ENCODE data around the gene PRKAR2B. TPM values are rescaled to one million over a fixed set of nuclear protein-coding genes. Genes with fewer than 3 reads are reported as not detected.
A peak's percentile ranks its signal among the peaks of the same experiment; 100 is the strongest.

The PRKAR2B gene
- 0.06 and 0.26 TPM in 2 replicates for total RNA-seq (2014; rRNA removed)
- 0.07 TPM for polyA plus RNA-seq (2012)

DNA sequence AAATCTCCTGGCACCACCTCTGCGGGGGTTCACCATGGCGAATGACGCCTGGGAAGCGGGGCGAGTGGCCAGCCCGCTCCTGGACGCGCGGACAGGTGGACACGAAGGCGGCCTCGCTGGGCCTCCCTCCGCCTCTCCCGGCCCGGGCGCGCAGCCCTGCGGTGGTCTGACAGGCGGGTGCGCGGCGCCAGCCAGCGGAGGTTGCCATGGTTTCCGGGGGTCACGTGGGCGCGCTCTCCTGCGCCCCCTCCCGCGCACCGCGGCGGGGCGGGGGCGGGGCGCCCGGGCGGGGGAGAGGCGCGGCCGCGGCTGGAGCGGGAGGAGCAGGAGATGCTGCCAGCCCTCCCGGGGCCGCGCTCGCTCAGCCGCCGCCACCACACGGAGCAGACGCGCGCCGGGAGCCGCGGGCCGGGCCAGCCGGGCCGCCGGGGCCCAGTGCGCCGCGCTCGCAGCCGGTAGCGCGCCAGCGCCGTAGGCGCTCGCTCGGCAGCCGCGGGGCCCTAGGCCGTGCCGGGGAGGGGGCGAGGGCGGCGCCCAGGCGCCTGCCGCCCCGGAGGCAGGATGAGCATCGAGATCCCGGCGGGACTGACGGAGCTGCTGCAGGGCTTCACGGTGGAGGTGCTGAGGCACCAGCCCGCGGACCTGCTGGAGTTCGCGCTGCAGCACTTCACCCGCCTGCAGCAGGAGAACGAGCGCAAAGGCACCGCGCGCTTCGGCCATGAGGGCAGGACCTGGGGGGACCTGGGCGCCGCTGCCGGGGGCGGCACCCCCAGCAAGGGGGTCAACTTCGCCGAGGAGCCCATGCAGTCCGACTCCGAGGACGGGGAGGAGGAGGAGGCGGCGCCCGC is at the start of gene PRKAR2B:
Gene PRKAR2B, plus strand, starts transcription at position 359 of the 848 bp plus-strand sequence. Its CDS starts 203 bp downstream, at position 562.
- DNase-seq (ENCODE audit: low read depth), result peak; percentile 39

DNA sequence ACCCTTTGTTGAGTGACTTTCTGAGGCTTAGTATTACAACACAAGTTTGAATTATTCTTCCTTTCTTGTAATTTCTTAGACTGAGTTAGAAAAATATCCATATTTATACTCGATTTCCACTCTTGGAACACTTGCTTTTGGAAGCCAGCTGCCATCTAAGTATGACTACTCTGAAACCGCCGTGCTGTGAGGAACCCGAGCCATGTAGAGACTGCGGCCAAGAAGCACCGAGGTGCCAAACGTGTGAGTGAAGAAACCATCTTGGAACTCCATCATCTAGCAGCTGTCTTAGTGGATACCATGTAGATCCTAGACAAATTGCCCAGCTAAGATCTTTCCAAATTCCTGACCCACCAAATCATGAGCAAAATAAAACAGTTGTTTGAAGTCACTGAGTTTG is 49.7 kb upstream of the PRKAR2B start:
- no peak for DNase-seq (ENCODE audit: low read depth)

DNA sequence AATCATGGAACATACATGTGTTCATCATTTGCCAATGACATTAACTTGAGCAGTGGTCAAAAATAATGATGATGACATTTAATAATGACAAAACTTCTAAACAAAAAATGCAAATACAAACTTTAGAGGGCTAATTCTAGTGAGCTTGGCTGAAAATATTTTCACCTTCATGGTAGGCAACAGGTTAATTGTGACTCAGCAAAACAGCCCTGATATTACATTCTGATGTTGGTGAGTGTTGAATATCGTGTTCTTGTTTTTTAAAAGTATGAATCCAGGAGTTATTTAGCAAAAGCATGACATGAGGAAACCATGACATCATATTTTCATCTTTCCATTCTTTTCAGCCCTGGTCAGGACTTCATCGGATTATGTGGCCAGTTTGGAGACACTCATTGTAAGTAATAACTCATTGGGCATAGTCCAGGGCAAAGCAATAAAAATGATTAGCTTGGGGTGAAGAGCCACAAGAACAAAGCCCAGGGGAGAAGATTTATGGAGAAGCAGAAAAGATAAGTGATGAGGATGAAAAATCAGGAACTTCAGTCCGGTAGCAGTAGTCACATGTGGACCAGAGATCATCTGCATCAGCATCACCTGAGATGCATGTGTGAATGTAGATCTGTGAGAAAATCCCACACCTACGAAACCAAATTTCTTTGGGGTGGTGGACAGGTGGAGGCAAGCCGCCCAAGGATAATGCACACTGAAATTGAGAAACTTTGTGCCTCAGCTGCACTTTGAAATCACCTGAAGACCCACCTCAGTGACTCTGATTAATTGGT is 46.8 kb upstream of the PRKAR2B start:
- DNase-seq (ENCODE audit: low read depth), result no peak

DNA sequence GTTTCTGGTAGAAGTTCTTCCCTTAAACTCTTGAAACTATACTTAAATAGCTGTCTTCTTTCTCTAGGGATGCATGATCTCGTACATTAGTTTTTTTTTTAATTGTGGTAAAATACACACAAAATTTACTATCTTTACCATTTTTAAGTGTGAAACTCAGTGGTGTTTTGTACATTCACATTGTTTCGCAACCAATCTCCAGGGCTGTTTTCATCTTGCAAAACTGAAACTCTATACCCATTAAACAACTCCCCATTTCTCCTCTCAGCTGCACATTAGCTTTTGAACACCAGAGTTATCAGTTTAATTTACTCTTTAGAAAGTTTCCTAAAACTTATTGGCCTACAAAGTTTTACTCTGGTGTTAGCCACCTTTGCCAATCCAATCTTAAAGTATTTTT is 45.5 kb upstream of the PRKAR2B start:
- no peak for DNase-seq (ENCODE audit: low read depth)

DNA sequence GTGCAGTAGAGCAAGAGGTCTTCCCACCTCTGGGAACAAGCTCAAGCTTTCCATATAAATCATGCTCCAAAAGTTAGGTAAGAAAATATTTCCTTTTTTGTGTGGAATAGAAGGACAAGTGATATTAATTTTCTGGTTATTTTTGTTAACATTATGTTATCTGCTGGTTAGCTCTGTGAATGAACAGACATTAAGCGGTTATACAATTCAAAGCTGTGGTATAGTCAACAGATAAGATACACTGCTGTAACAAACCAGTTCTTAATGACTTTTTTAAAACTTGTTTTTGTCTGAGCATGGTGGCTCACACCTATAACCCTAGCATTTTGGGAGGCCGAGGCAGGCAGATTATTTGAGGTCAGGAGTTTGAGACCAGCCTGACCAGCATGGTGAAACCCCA is 43.0 kb upstream of the PRKAR2B start:
- DNase-seq (ENCODE audit: low read depth), result no peak

DNA sequence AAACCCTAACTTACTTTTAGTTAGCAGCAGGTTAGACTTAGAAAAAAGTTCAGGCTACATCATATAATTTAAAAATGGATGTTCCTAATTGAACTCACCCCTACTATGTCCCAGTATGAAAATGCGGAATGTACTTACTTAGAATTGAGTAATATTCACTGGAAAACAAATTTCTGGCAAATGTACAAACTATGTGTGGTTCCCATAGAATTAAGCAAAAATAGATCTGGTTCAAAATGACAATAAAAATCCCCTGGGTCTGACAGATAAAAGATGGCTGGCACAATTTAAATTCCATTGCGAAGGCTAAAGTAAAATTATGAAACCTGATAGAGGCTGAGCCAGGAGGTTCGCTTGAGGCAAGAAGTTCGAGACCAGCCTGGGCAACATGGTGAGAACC is 42.4 kb upstream of the PRKAR2B start:
- DNase-seq (ENCODE audit: low read depth), result no peak

DNA sequence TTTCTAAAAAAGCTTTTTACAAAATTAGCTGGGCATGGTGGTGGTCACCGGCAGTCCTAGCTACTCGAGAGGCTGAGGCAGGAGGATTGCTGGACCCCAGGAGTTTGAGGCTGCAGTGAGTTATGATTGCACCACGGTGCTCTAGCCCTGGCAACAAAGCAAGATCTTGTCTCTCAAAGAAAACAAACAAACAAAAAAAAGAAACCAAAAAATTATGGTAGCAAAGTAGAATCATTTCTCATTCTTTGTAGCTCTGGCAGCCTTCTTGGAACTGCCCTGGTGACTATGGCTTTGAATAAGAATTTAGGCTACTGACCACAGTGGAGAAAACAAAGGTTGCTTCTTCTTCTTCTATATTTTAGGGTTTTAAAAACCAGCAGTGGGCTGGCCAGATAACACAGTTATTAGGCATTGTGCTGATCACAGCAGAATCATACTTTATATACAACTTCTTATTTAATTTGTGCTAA is 41.9 kb upstream of the PRKAR2B start:
- DNase-seq (ENCODE audit: low read depth), result no peak

DNA sequence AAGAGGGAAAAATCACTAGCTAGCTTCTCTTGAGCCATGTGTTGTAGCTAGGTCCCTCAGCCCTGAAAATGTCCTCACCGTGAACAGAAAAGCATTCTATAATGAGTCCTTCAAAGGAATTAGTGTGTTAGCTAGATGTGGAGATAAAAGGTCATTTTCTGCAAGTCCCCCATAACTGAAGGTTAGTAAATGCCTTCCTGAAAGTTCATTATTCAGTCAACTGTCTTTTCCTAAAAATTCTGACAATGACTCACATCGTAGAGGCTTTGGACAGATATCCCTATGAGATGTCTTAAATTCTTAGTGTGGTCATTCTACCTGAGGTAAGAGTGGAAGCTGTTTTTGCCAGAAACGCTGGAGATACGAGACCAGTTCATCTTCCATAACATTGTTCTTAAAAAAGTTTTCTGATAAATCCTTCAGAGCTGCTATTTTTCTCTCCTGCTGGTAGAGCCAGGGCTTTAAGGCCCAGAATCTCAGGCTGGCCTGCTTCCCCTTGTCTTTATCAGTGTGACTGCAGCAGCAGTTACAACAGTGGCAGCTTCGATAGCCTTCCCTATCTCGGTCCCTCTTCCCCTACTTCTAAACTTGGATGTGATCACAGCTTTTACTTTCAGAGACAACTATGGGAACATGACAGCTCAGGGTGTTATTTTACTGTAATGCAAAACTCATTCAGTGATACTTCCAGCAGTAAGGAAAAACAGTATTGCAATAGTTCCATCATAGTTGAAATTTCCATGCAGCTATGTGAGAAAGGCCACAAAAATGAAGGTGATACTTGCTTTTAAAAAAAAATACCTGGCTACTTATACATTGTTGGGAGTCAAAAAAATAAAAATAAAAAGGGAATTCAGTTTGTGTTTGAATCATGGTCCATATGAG is 37.3 kb upstream of the PRKAR2B start:
- DNase-seq (ENCODE audit: low read depth), result no peak

DNA sequence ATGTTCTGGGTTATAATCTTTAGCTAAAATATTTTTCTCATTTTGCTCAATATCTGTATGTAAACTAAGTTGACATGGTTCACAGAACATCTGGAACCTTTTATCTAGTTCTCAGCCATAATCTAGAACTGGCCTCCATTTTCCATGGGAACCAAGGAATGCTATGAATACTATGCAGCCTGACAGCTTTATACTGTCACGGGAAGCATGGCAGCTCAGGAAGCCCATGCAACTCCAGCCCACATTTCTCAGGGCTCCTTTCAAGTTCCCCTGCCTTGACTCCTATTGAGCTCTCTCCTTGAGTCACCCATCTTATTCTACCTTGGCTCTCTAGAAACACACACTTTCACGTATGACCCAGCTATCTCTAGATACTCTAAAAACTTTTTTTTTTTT is 36.6 kb upstream of the PRKAR2B start:
- no peak for DNase-seq (ENCODE audit: low read depth)

DNA sequence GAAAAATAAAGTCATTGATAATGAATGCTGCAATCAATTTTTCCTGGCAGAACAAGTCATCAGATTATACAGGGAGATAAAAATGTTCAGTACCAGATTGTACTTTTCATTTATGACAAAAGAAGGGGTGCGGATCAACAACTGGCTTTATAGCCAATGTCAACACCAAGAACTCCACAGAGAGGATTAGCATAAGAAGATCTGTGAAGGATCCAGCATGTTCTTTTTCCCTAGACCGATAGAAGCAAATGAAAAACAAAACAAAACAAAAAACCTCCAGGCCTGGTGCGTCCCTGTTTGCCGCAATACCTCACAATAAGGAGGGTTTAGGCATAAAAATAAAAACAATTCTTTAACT is 34.7 kb upstream of the PRKAR2B start:
- no peak for DNase-seq (ENCODE audit: low read depth)

DNA sequence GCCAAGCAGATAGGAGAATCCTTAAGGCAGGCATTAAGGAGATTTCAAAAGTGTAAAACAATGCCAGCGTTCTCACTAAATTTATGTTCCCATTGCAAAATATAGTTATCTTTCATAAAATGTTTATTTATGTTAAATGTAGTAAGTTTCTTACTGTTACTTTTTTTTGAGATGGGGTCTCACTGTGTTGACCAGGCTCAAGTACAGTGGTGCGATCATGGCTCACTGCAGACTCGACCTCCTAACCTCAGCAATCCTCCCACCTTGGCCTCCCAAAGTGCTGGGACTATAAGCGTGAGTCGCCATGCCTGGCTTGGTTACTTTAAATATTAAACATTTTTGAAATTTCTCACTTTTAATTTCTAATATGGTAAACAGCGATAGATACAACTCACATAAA is 31.8 kb upstream of the PRKAR2B start:
- DNase-seq (ENCODE audit: low read depth), result no peak

DNA sequence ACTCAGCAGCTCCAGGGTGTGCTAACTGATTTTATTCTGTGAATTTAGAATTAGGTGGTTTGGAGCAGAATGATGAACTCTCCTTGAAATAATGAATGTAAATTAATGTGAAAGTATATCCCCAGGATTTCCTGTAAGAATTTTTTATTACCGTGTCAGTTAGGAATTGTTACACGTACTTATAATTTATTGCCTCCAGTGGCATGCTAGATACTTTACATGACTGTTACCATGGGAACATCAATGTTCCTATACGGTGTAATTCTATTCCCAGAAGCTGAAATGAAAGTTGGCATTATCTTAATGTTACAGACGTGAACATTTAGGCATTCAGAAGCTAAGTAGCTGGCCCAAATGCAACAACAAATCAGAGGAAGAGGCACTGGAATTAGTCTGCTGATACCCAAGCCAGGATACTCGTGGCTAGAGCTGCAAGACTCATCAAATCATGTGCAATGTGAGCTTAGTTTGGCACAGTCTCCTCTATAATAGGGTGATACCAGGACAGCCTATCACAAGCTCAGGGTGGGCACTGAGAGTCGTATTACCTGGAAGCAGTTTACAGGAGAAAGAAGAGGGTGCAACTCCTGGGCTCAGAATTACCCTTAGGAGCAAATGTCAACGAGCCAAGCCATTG is 30.0 kb upstream of the PRKAR2B start:
- no peak for DNase-seq (ENCODE audit: low read depth)

DNA sequence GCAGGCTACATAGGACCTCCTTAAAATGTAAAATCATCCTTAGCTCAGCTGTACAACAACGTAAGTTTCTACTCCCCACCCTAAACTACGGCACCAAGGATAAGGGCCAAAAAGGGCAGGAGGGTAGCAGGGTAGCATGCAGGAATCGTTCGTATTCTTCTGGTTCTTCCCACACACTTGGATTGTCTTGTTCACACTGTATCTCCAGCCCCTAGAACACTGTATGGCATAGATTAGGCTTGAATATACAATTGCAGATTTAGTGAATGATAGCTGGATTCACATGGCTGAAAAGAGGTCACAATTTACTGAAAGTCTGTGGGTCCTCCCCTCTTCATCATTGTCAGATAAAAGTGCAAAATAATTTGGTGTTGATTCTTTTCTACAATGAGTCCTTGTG is 28.2 kb upstream of the PRKAR2B start:
- no peak for DNase-seq (ENCODE audit: low read depth)

DNA sequence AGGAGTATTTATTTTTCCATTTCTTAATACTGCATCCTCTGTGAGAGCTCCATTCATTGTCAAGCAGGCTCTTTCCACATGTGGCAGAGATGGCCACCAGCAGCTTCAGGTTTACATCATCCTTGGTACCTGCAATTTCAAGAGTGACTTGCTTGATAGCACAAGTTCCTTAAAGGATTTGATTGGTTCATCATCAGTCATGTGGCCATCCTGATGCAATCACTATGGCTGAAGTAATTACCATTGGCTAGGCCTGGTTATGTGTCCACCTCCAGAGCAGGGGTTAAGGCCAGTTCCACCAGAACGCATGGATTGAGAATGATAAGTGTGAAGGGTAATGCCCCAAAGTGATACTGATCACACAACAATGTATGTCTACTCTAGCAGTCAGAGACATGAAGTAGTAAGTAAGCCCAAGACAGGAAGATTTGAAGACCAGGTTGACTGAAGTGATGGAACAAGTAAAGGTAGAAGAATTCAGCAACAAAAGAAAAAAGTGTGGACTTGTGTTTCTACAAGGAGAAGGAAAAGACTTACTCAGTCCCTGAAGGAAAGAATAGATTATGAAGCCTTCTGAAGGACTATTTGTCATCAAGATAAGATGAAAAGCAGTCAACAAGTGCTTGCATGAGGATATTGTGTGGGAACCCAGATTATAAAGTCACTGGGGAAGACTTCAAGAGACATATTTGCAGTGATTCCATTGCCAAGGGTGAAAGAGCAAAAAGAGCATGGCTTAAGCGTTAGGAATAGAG is 26.4 kb upstream of the PRKAR2B start:
- no peak for DNase-seq (ENCODE audit: low read depth)

DNA sequence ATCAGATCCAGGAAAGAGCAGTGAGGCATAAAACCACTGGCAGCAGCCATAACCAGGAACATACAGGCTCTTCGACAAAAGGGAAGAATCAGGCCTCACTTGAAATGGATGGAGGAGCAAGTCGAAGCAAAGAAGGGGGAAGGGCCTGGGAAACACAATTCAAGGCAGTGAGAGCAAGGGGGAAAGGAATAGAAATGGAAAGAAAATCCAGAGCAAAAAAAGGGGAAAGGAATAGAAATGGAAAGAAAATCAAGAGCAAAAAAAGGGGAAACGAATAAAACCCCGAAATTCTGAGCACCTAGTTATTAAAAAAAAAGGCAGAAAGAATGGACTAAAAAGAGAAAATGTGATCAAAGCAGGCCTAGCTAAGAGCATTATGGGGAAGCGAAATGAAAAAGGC is 24.1 kb upstream of the PRKAR2B start:
- DNase-seq (ENCODE audit: low read depth), result no peak

DNA sequence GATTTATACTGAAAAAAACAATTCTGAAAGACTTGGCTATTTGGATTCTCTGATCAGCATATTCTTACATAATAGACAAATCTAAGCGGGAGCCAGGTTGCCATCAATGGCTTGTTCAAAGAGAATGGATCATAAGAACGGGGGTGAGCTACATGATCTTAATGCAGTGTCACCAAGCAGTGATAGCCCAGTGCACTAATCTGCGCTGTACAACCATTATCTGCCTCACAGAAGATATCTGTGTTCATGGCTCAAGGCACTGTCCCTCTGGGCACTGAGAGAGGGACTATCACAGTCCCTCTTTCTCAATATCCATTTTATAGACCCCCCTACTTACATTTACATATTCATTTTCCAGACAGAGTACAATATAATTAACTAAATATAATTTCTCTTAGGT is 22.9 kb upstream of the PRKAR2B start:
- DNase-seq (ENCODE audit: low read depth), result no peak

DNA sequence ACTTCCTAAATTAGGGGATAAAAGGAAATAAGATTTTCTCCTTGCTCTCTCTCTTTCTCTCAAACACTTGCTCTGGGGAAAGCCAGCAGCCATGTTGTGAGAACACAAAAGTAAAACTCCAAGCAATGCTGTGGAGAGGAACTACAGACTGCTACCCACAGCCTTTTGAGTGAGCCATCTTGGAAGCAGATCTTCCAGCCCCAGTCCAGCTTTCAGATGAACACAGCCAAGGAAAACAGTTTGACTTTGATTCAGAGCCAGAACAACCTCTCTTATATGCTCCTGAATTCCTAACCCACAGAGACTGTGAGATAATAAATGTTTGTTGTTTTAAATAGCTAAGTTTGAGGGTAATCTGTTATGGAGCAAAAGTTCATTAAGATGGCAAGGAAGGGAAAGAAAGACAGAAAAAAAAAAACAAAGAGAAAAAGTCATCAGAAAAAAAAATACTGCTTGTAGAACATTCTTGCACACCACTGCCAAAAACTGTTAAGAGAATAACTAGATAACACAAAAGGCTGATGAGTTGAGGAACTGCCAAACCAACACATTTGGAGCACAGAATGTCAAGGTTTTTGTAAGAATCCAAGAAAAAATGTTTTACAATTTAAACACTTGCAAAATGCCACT is 20.9 kb upstream of the PRKAR2B start:
- no peak for DNase-seq (ENCODE audit: low read depth)

DNA sequence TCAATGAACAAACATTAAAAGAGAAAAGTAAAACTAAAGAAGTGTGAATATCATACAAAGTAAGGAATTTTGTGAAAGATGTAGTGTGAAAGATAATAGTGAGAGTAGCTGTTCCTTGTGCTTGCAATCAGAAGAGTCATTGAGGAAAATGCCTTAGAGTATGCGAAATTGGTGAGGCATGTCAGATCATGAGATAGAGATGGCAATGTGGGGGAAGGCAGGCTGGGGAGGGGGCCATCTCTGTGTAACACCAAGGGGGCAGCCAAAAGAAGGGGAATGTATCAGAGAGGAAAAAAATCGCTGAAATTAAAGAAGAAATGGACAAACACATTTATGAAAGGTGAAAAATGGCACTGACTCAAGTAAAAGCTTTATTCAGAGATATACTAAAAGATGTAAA is 19.6 kb upstream of the PRKAR2B start:
- no peak for DNase-seq (ENCODE audit: low read depth)

DNA sequence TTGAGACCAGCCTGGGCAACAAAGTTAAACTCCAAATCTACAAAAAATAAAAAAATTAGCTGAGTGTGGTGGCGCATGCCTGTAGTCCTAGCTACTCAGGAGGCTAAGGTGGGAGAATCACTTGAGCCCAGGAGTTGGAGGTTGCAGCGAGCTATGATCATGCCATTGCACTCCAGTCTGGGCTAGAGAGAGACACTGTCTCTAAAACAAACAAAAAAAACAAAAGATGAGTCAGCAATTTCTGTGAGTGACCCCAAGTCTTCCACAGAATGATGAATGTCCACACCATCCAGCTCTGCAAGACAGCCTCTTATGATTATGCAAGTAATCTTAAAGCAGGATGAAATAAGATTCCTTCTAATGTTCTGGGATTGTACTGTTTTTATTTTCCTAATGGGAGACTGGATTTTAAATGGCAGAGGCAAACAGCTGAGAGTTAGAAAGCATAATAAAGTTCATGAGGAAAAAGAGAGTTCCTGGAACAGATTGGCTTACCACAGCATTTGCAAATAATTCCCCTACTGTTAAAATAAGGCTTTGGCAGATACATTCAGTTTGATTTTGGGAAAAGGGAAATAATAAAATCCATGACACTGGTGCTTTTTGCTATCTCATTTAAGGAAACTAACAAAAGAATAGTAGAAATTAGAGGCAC is 18.9 kb upstream of the PRKAR2B start:
- peak; percentile 14 for DNase-seq (ENCODE audit: low read depth)

DNA sequence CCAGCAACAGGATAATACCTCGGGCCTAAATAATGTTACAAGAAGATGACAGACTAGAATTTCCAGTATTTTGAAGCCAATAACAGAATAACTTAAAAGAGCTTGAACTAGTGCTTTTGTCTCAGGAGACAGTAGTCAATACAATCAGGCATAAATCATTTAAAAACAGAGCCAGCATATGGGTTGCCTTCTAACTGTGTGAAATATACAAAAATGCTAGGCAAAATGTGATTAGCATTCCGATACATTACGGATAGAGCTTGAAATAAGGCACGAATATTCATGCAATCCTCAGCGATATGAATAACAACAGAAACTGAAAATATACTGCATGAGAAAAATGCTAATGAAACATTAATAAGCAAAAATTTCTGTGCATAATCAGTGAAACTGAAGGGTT is 18.3 kb upstream of the PRKAR2B start:
- DNase-seq (ENCODE audit: low read depth), result no peak
